ENCODE results near the gene PPP3R1. TPM values are rescaled to one million over a fixed set of nuclear protein-coding genes. Genes with fewer than 3 reads are reported as not detected.

The PPP3R1 gene
- total and polyA plus RNA-seq, 10 of the 15 experiments (the other 5 are each of a cell fraction or from before 2014, with no cell fraction given): 1.5 to 61.0 (median 15.8) TPM

GRCh38 chr2:68294187-68294586 is 41.9 kb upstream of the PPP3R1 start:
- ChIA-PET RAD21 (ENCODE audit: unreplicated experiment) (interaction anchor here (0.7 to 2.9 kb wide), 5 partner anchors 9 to 169 kb away, joined by 3 to 20 read pairs (median 3); no protein-coding TSS in a partner anchor), CTCF (interaction anchor here (0.9 to 3.9 kb wide), 8 partner anchors 9 to 173 kb away, joined by 3 to 45 read pairs (median 6); no protein-coding TSS in a partner anchor), SMC1A (ENCODE audit: uncharacterized antibody, unreplicated experiment) (interaction anchor here (0.8 to 2.2 kb wide), 10 partner anchors 8 to 172 kb away, joined by 3 to 7 read pairs (median 4); no protein-coding TSS in a partner anchor), POLR2A (interaction anchor here (0.6 kb wide), 1 partner anchor 133 kb away, joined by 3 read pairs; no protein-coding TSS in a partner anchor)
- H4K20me1 ChIP-seq (ENCODE audit: control insufficient read depth, insufficient read depth): no peaks in the 10 kb centered on the region
- FAIRE-seq (no peak), DNase-seq (ENCODE audit: low read depth, low spot score) (no peak), ATAC-seq (no peak)
- intact Hi-C loops (cut with micrococcal nuclease; ENCODE audit: unreplicated experiment): loop anchor here (5.0 kb wide), 1 partner anchor 148 kb away; no protein-coding TSS in a partner anchor
- in situ Hi-C loops (cut with MboI): no loop called here
- no peak overlapping the region for H3K9ac ChIP-seq (ENCODE audit: control insufficient read depth, insufficient read depth, low read length)
- no peaks in the 10 kb centered on the region for H3K9me3 ChIP-seq (replicated peaks; ENCODE audit: control insufficient read depth, insufficient read depth, low read length)
- 78% methylated on average over 3 of the region's 3 CpGs for WGBS (ENCODE audit: insufficient coverage, insufficient replicate concordance, low lambda C conversion rate, missing lambda C conversion rate)
- no peak overlapping the region for H2AFZ ChIP-seq (ENCODE audit: control insufficient read depth, low read depth, low read length)
- H3K4me2 ChIP-seq (ENCODE audit: control insufficient read depth, insufficient read depth): no peak overlapping the region
- TF ChIP-seq RAD21 (IDR thresholded peaks at IDR 0.05; ENCODE audit: insufficient read depth, low read depth, low read length) (no peak), PAX8 (IDR thresholded peaks at IDR 0.05) (no peak), HSF1 (IDR thresholded peaks at IDR 0.05; ENCODE audit: low read depth, low read length) (no peak), FOXM1 (IDR thresholded peaks at IDR 0.05; ENCODE audit: low read depth, low read length) (no peak), SRF (IDR thresholded peaks at IDR 0.05; ENCODE audit: low read depth in 2 of 2, low read length in 2 of 2) (no peak), TARDBP (IDR thresholded peaks at IDR 0.05; ENCODE audit: borderline replicate concordance) (no peak), SUZ12 (IDR thresholded peaks at IDR 0.05; ENCODE audit: unreplicated experiment) (no peak), STAT3 (IDR thresholded peaks at IDR 0.05; ENCODE audit: low read depth, low read length) (no peak)
- peaks cover 6% of the 10 kb centered on the region for H3K4me1 ChIP-seq (ENCODE audit: control insufficient read depth, insufficient read depth, low read length)
- no peak overlapping the region for H3K27ac ChIP-seq (ENCODE audit: control insufficient read depth, insufficient read depth)
- no peaks in the 10 kb centered on the region for H3K36me3 ChIP-seq (ENCODE audit: control insufficient read depth in 2 of 2, insufficient read depth in 2 of 2, low read length in 1 of 2)
- no peaks in the 10 kb centered on the region for H3K79me2 ChIP-seq (ENCODE audit: control insufficient read depth, insufficient read depth, low read length)
- H3K27me3 ChIP-seq (replicated peaks in 1 of 2; ENCODE audit: control insufficient read depth in 2 of 2, insufficient read depth in 2 of 2, low read length in 1 of 2): no peaks in the 10 kb centered on the region
- no peak overlapping the region for H3K4me3 ChIP-seq
- no TSS peak for BruUV-seq (replicated peaks)

All from GM12878 (cell line).